Gastroesophageal sphincter (tissue), 3 donors: ENCODE results near the gene TPSD1.
"Not testable (repeated sequence)": the region's sequence is repeated elsewhere in the genome, so short reads cannot be mapped to it uniquely, and the experiment has no call there.

Experiments used
- CTCF ChIP-seq, 4 experiments: fragments of 200-600 bp in 2 of 4; fragments of 450-650 bp in 2 of 4; sonication (generic) in 1 of 4; IDR thresholded peaks; one replicate each; pipeline ENCODE4 v1.5.1; 2017 to 2019; ENCODE audit warnings: antibody characterized with exemption in 4 of 4, mild to moderate bottlenecking in 2 of 4, moderate library complexity in 2 of 4
- EP300 ChIP-seq: sonication (generic); formaldehyde crosslinking; IDR thresholded peaks from one replicate; pipeline ENCODE4 v1.6.1; 2017; ENCODE audit warnings: antibody characterized with exemption, mild to moderate bottlenecking
- POLR2A ChIP-seq, 2 donors: fragments of 450-650 bp; IDR thresholded peaks; one replicate each; pipeline ENCODE4 v1.6.1; 2017; ENCODE audit warnings: antibody characterized with exemption in 2 of 2, mild to moderate bottlenecking in 2 of 2, moderate library complexity in 1 of 2
- POLR2AphosphoS5 ChIP-seq: sonication (generic); formaldehyde crosslinking; IDR thresholded peaks from one replicate; pipeline ENCODE4 v1.6.1; 2017; ENCODE audit warnings: antibody characterized with exemption

GRCh38 chr16:1292808-1293207 is 36.9 kb downstream of the TPSD1 start:
- TF ChIP-seq POLR2A (IDR thresholded peaks at IDR 0.05); CTCF (IDR thresholded peaks at IDR 0.05); POLR2AphosphoS5; EP300: not testable (repeated sequence)
